H1 (cell line): ENCODE results near the gene PDE4D. TPM values are rescaled to one million over a fixed set of nuclear protein-coding genes. Genes with fewer than 3 reads are reported as not detected.

ENCODE experiments used
- CTCF ChIA-PET: fragments of 300-600 bp; sonication (Branson Sonifier 250); formaldehyde crosslinking; loops from one replicate; lab custom pipeline; 2021; ENCODE audit not compliant: partially characterized antibody; lab: Charles Lee
- POLR2A ChIA-PET: fragments of 300-600 bp; sonication (Branson Sonifier 250); formaldehyde crosslinking; loops from one replicate; lab custom pipeline; 2021; ENCODE audit warnings: inconsistent platforms; ENCODE audit not compliant: partially characterized antibody; lab: Charles Lee
- DNase-seq, 2 experiments: peaks; one replicate each; pipeline versions ENCODE4 v3.0.0 to v3.0.0-alpha.2; 2010 to 2022; ENCODE audit warnings: low spot score in 2 of 2, low read depth in 1 of 2, mixed read lengths in 1 of 2
- FAIRE-seq: peaks from 2 replicates; lab custom pipeline; 2011; peaks lifted over from hg19 to GRCh38; lab: Jason Lieb, UNC
- H2AFZ ChIP-seq: 2 replicates; pipeline ENCODE4 v1.8.1; 2012; ENCODE audit warnings: low read length, inconsistent platforms
- H2AK5ac ChIP-seq: 2 replicates; pipeline ENCODE4 v1.6.1; 2013; ENCODE audit warnings: low read depth, low read length
- H2BK120ac ChIP-seq: replicated peaks from 2 replicates; pipeline ENCODE3; 2013; ENCODE audit warnings: low read depth, low read length, inconsistent platforms
- H2BK12ac ChIP-seq: 2 replicates; pipeline ENCODE4 v1.6.1; 2013; ENCODE audit warnings: low read depth, low read length
- H2BK15ac ChIP-seq: 2 replicates; pipeline ENCODE4 v1.6.1; 2013; ENCODE audit warnings: low read length
- H2BK20ac ChIP-seq: 2 replicates; pipeline ENCODE4 v1.6.1; 2013; ENCODE audit warnings: low read length
- H2BK5ac ChIP-seq: 2 replicates; pipeline ENCODE4 v1.6.1; 2013; ENCODE audit warnings: low read depth, low read length
- H3K14ac ChIP-seq: 2 replicates; pipeline ENCODE4 v1.6.1; 2013; ENCODE audit warnings: inconsistent platforms; ENCODE audit not compliant: insufficient read length
- H3K18ac ChIP-seq: 2 replicates; pipeline ENCODE4 v1.6.1; 2013; ENCODE audit warnings: low read length; ENCODE audit errors: extremely low read depth
- H3K23ac ChIP-seq: 2 replicates; pipeline ENCODE4 v1.6.1; 2013; ENCODE audit warnings: inconsistent platforms; ENCODE audit not compliant: insufficient read length
- H3K23me2 ChIP-seq: 2 replicates; pipeline ENCODE4 v1.6.1; 2013; ENCODE audit warnings: low read depth, low read length
- H3K27ac ChIP-seq: 2 replicates; pipeline ENCODE4 v1.6.1; 2011; ENCODE audit warnings: low read depth, low read length, inconsistent platforms
- H3K27me3 ChIP-seq, 4 experiments: replicated peaks in 1 of 4; 1 replicate in 1 of 4; 2 replicates in 3 of 4; pipeline versions ENCODE4 v1.6.1 to v1.8.1; 2011 to 2013; ENCODE audit warnings: low read length in 3 of 4, mild to moderate bottlenecking in 3 of 4, inconsistent platforms in 2 of 4, mixed read lengths in 2 of 4, moderate library complexity in 1 of 4; ENCODE audit not compliant: control insufficient read depth in 3 of 4, insufficient read depth in 3 of 4; ENCODE audit errors: extremely low read depth in 1 of 4
- H3K36me3 ChIP-seq, 4 experiments: 2 replicates each; pipeline versions ENCODE4 v1.6.1 to v1.8.1; 2011 to 2013; ENCODE audit warnings: mild to moderate bottlenecking in 4 of 4, low read length in 3 of 4, moderate library complexity in 2 of 4, control low read depth in 1 of 4, inconsistent platforms in 1 of 4; ENCODE audit not compliant: insufficient read depth in 4 of 4, control insufficient read depth in 2 of 4
- H3K4ac ChIP-seq: replicated peaks from 2 replicates; pipeline ENCODE3; 2013; ENCODE audit warnings: low read length, low read depth, mixed read lengths, inconsistent platforms; ENCODE audit not compliant: insufficient read length
- H3K4me1 ChIP-seq, 4 experiments: replicated peaks in 1 of 4; 1 replicate in 1 of 4; 2 replicates in 3 of 4; pipeline versions ENCODE4 v1.6.1 to v1.8.1; 2011 to 2013; ENCODE audit warnings: low read length in 3 of 4, inconsistent platforms in 2 of 4, mixed read lengths in 1 of 4; ENCODE audit not compliant: insufficient read depth in 4 of 4, control insufficient read depth in 3 of 4
- H3K4me2 ChIP-seq, 2 experiments: 2 replicates each; pipeline versions ENCODE4 v1.6.1 to v1.8.1; 2011 to 2013; ENCODE audit warnings: low read depth in 2 of 2, low read length in 2 of 2, control low read depth in 1 of 2, inconsistent platforms in 1 of 2, mild to moderate bottlenecking in 1 of 2; ENCODE audit not compliant: insufficient read depth in 1 of 2
- H3K4me3 ChIP-seq, 4 experiments: fragments of 200-600, 300-600 bp in 1 of 4; sonication (generic), shearing (Covaris generic), sonication (Bioruptor Twin) in 1 of 4; 2 replicates each; pipeline versions ENCODE4 v1.5.1 to v1.8.1; 2011 to 2016; ENCODE audit warnings: low read length in 4 of 4, low read depth in 3 of 4, control low read depth in 2 of 4, inconsistent platforms in 2 of 4, mild to moderate bottlenecking in 2 of 4, mixed read lengths in 1 of 4, moderate library complexity in 1 of 4; ENCODE audit not compliant: insufficient read depth in 2 of 4; ENCODE audit errors: extremely low read depth in 1 of 4
- H3K56ac ChIP-seq: replicated peaks from 2 replicates; pipeline ENCODE3; 2013; ENCODE audit warnings: low read depth, mild to moderate bottlenecking, mixed read lengths, low read length, inconsistent platforms; ENCODE audit not compliant: insufficient read length
- H3K79me1 ChIP-seq: 2 replicates; pipeline ENCODE4 v1.6.1; 2013; ENCODE audit warnings: low read depth, low read length, control low read depth
- H3K79me2 ChIP-seq, 2 experiments: 2 replicates each; pipeline versions ENCODE4 v1.6.1 to v1.8.1; 2012 to 2013; ENCODE audit warnings: low read length in 2 of 2, mild to moderate bottlenecking in 2 of 2, inconsistent platforms in 1 of 2; ENCODE audit not compliant: insufficient read depth in 2 of 2, control insufficient read depth in 1 of 2
- H3K9ac ChIP-seq, 4 experiments: replicated peaks in 1 of 4; 1 replicate in 1 of 4; 2 replicates in 3 of 4; pipeline versions ENCODE4 v1.6.1 to v1.8.1; 2011 to 2013; ENCODE audit warnings: low read depth in 3 of 4, low read length in 3 of 4, control low read depth in 2 of 4, mild to moderate bottlenecking in 2 of 4, moderate library complexity in 2 of 4, inconsistent platforms in 1 of 4; ENCODE audit errors: extremely low read depth in 1 of 4
- H3K9me3 ChIP-seq, 2 experiments: 2 replicates each; pipeline versions ENCODE4 v1.6.1 to v1.8.1; 2012 to 2013; ENCODE audit warnings: mild to moderate bottlenecking in 2 of 2, moderate library complexity in 2 of 2, control low read depth in 1 of 2, inconsistent platforms in 1 of 2, low read depth in 1 of 2, low read length in 1 of 2, mixed read lengths in 1 of 2; ENCODE audit not compliant: insufficient read depth in 2 of 2
- H4K20me1 ChIP-seq, 2 experiments: replicated peaks in 1 of 2; 2 replicates each; pipeline versions ENCODE3 to v1.8.1; 2011 to 2013; ENCODE audit warnings: inconsistent platforms in 2 of 2, low read length in 2 of 2, mild to moderate bottlenecking in 1 of 2; ENCODE audit not compliant: insufficient read depth in 2 of 2, control insufficient read depth in 1 of 2
- H4K5ac ChIP-seq: 2 replicates; pipeline ENCODE4 v1.6.1; 2013; ENCODE audit warnings: low read length, low read depth, mixed read lengths, inconsistent platforms; ENCODE audit not compliant: insufficient read length
- H4K8ac ChIP-seq: 2 replicates; pipeline ENCODE4 v1.8.0; 2013; ENCODE audit warnings: mild to moderate bottlenecking, moderate library complexity, low read length, inconsistent platforms; ENCODE audit not compliant: insufficient read depth; ENCODE audit errors: extremely low read depth
- H4K91ac ChIP-seq: replicated peaks from 2 replicates; pipeline ENCODE3; 2013; ENCODE audit warnings: low read length, mixed read lengths, inconsistent platforms; ENCODE audit not compliant: insufficient read length
- CBX5 ChIP-seq: fragments of 300-800, 300-1000 bp; sonication (generic); IDR thresholded peaks from 2 replicates; pipeline ENCODE4 v1.7.1; 2016; ENCODE audit warnings: antibody characterized with exemption, low read length, low read depth
- CHD1 ChIP-seq: IDR thresholded peaks from 2 replicates; pipeline ENCODE4 v1.6.1; 2012; ENCODE audit warnings: low read depth, low read length, improper control_type of control experiment
- CHD2 ChIP-seq: IDR thresholded peaks from 2 replicates; pipeline ENCODE4 v1.6.1; 2012; ENCODE audit warnings: low read length, improper control_type of control experiment
- CTCF ChIP-seq, 3 experiments: IDR thresholded peaks; 1 replicate in 2 of 3; 2 replicates in 1 of 3; pipeline versions ENCODE4 v1.5.1 to v1.6.1; 2011; ENCODE audit warnings: low read length in 3 of 3, mild to moderate bottlenecking in 3 of 3, inconsistent platforms in 2 of 3, low read depth in 1 of 3, moderate library complexity in 1 of 3; ENCODE audit not compliant: insufficient read depth in 1 of 3; ENCODE audit errors: control extremely low read depth in 1 of 3
- POLR2AphosphoS5 ChIP-seq: IDR thresholded peaks from 2 replicates; pipeline ENCODE4 v1.6.1; 2011; ENCODE audit warnings: low read depth, low read length
- RAD21 ChIP-seq, 2 experiments: IDR thresholded peaks in 1 of 2; conservative IDR thresholded peaks in 1 of 2; 2 replicates each; pipeline ENCODE4 v1.6.1; 2011; ENCODE audit warnings: low read depth in 2 of 2, low read length in 2 of 2, improper control_type of control experiment in 1 of 2, inconsistent platforms in 1 of 2, mild to moderate bottlenecking in 1 of 2, moderate library complexity in 1 of 2
- SIRT6 ChIP-seq: IDR thresholded peaks from one replicate; pipeline ENCODE4 v1.7.1; 2012; ENCODE audit warnings: low read length, inconsistent platforms
- TEAD4 ChIP-seq: IDR thresholded peaks from 2 replicates; pipeline ENCODE4 v1.6.1; 2012; ENCODE audit warnings: low read depth, low read length, inconsistent platforms, mixed read lengths
- WGBS, 2 experiments: shearing (Covaris generic) in 1 of 2; methylation state at CpG; one replicate each; pipeline versions ENCODE4 v1.1.6 to v1.1.7; 2013 to 2015; ENCODE audit warnings: low lambda C conversion rate in 2 of 2, mixed read lengths in 2 of 2, inconsistent platforms in 1 of 2, low coverage in 1 of 2, missing lambda C conversion rate in 1 of 2; ENCODE audit not compliant: insufficient replicate concordance in 2 of 2, insufficient coverage in 1 of 2, insufficient read length in 1 of 2; ENCODE audit errors: extremely low coverage in 1 of 2, missing lambda C conversion rate in 1 of 2; 5-methylcytosine and 5-hydroxymethylcytosine counted together
- polyA plus RNA-seq, 7 experiments: library from polyadenylated mRNA; depleted of rRNA in 3 of 7; stranded (reverse) in 5 of 7; unstranded in 2 of 7; fragments of >200 nt in 5 of 7; fragments of 200-250 nt in 2 of 7; gene quantifications; 1 replicate in 5 of 7; 2 replicates in 1 of 7; 4 replicates in 1 of 7; pipeline versions ENCODE4 v1.2.1 to v1.2.3, GENCODE V29; 2011 to 2013; ENCODE audit warnings: missing spikeins in 2 of 7, mixed read lengths in 2 of 7
- total RNA-seq: library from RNA; stranded (reverse); fragmentation: NEBNext Ultra II Directional; extraction: Animal tissue kit (Norgen Biotek cat#: 25700); gene quantifications from 2 replicates; pipeline ENCODE4 v1.2.1, GENCODE V29; 2021

Gene PDE4D
- total and polyA plus RNA-seq, 2 of the 8 experiments (the other 6 are each of a cell fraction or from before 2014, with no cell fraction given) = 2.3 to 3.7 TPM

GRCh38 chr5:59142138-59142537 is 751.4 kb downstream of the PDE4D start:
- DNase-seq = no peak
- WGBS, 2 experiments = 89 to 100% methylated on average over 1 to 2 of the region's 2 CpGs
- Histone ChIP-seq H3K23me2 (no peaks in the 10 kb centered on the region), H3K18ac (no peak overlapping the region), H2BK12ac (no peak overlapping the region), H2AFZ (no peak overlapping the region), H4K20me1 (peaks cover 0 to 1% of the 10 kb centered on the region in 2 experiments), H3K14ac (no peak overlapping the region), H3K4me3 (no peak overlapping the region), H3K27me3 (no peaks in the 10 kb centered on the region), H2BK5ac (no peak overlapping the region), H3K9ac (no peak overlapping the region), H3K79me2 (no peaks in the 10 kb centered on the region), H3K9me3 (peaks cover 4% of the 10 kb centered on the region in 2 experiments; a peak in 2 of 4 replicates), H2BK20ac (no peak overlapping the region), H3K4me1 (no peaks in the 10 kb centered on the region), H4K91ac (no peak overlapping the region), H3K56ac (no peak overlapping the region), H3K23ac (no peak overlapping the region), H2BK120ac (no peak overlapping the region), H2AK5ac (no peak overlapping the region), H3K36me3 (no peaks in the 10 kb centered on the region), H3K27ac (no peak overlapping the region), H3K79me1 (no peaks in the 10 kb centered on the region), H3K4ac (no peak overlapping the region), H2BK15ac (no peak overlapping the region), H4K5ac (no peak overlapping the region), H3K4me2 (no peak overlapping the region), H4K8ac (no peak overlapping the region)
- CTCF ChIA-PET = no interaction called here
- POLR2A ChIA-PET = no interaction called here
- FAIRE-seq = no peak
- TF ChIP-seq RAD21 (IDR thresholded peaks at IDR 0.05 in 1 of 2, conservative IDR thresholded peaks at IDR 0.05 in 1 of 2; ENCODE audit: low read depth in 2 of 2, low read length in 2 of 2) = no peak
- TF ChIP-seq CTCF (IDR thresholded peaks at IDR 0.05; ENCODE audit: control extremely low read depth in 1 of 3, insufficient read depth in 1 of 3, low read depth in 1 of 3, low read length in 3 of 3) = no peak
- no peak for TF ChIP-seq POLR2AphosphoS5
- no peak for TF ChIP-seq CHD1
- TF ChIP-seq TEAD4 = no peak
- TF ChIP-seq CHD2 = no peak
- TF ChIP-seq CBX5 = no peak
- no peak for TF ChIP-seq SIRT6
